Hepatic stellate cell (primary cell): ENCODE data around the gene CFAP299.

Experiments
- DNase-seq: peaks from one replicate; pipeline ENCODE4 v3.0.0; 2011; ENCODE audit warnings: low spot score

Gene CFAP299

GRCh38 chr4:80839792-80840191 is 504.3 kb downstream of the CFAP299 start:
- DNase-seq = no peak

- no peak for DNase-seq
These were observed 504.9 kb downstream of the CFAP299 start for GRCh38 chr4:80840396-80840795.

DNA sequence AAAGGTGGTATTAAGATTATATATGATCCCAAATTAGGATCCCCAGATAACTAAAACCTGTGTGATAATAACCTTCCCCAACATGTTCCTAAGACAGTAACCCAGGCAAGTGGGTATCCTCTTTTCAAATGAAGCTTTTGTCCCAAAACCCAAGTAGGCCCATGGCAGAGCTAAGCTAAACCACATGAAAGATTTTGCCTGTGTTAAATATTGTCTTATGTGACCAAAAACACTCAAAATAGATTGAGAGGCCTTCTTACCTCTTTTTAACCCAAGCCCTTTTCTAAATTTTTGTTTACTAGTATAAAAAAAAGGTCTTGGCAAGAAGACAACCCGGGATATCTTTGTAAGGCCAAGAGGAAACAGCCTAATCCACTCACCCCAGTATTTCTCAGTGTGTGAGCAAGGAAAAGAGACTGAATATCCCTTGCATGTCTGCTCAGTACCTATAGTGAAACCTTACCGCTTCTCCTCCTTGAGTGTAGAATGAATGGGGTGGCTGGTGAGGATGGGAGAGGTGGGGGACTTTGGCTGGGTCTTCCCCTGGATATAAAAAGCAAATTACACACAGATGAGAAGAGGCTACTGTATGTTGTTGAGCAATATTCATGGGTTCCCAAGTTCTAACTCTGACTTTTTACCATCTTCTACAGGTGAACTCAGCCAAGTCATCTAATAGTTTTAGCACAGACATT is 506.2 kb downstream of the CFAP299 start:
- no peak for DNase-seq

DNA sequence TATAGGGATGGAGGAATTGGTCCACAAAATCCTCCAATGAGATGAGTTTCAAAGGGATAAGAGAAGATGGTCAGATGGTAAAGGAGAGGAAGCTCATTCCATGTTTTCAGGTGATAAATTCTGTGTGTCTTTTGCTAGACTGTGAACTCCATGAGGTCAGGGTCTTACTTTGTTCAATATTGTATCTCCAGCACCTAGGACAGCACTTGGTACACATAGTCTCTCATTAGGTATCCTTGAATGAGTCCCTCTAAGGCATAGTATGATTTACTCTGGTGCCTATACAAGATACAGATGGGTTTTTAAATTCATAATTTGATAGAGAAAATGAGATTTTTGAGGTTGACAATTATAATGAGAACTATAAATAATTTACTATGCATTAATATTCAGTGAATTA is 510.7 kb downstream of the CFAP299 start:
- no peak for DNase-seq

- no peak for DNase-seq
These were observed 516.5 kb downstream of the CFAP299 start for GRCh38 chr4:80852061-80852460.

- no peak for DNase-seq
These were observed 538.0 kb downstream of the CFAP299 start for GRCh38 chr4:80873571-80873970.

DNA sequence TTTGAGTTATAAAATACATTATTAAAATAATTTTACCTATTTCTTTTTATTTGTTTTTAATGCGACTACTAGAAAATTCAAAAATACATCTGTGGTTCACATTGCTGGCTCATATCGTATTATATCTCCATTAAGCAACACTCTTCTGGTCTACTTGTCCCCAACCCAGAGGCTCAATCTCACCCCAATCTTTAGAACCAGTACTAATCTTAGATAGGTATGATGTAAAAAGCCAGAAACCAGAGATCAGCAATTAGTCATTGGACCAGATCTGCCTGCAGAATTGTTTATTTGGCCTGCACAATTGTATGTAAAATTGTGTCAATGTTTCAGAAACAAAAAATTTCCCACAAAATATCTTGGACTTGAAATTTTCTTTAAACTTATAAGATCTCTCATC is 539.4 kb downstream of the CFAP299 start:
- DNase-seq = no peak

DNA sequence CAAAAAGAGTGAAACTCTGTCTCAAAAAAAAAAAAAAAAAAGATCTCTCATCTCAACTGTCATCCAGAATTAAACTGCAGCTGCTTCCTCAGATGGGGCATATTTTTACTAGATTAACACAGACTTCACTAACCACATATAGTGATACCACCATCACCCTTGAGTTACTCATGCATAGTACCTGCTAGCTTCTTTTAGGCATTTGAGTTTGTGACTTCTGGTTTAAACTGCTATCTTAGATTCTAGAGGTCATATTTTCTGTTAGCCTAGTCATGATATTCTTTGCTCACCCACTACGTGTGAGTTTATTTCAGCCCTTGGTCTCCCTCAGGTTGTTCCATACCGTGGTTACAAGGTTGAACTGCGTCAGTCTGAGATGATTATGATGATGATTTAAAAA is 540.1 kb downstream of the CFAP299 start:
- no peak for DNase-seq

DNA sequence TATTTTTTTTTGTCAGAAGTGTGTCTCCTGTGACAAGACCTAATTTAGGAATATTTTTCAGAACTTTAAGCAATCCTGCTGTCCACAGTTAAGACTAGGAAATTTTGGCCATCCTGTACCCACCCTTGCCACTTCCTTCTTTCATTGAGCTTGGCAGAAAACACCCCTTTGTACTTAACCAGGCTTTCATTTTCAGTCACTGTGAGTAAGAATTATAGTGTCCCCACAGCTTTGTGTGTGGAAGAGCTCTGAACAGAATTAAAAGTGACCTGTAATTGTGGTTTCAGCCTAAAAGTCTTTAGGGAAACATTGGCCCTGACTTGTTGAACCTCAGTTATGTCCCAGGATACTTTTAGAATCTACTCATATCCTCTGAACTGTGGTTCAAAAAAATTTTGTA is 541.3 kb downstream of the CFAP299 start:
- peak; percentile 5 for DNase-seq

DNA sequence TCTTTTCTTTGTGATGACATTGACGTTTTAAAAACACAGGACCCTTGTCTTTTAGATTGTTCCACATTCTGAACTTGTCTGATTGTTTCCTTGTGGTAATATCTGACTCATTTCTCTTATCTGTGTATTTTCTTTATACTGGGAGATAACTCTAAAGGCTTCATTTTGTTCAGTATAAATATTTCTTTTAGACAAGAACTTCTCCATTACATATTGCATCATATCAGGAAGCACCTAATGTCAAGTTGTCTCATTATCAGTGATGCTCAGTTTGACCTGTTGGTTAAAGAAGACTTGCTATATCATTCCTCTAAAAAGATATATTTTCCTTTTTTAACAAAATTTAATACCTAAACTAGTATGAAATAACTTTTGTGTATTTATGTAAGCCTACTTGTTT is 542.7 kb downstream of the CFAP299 start:
- DNase-seq = peak; percentile 2

DNA sequence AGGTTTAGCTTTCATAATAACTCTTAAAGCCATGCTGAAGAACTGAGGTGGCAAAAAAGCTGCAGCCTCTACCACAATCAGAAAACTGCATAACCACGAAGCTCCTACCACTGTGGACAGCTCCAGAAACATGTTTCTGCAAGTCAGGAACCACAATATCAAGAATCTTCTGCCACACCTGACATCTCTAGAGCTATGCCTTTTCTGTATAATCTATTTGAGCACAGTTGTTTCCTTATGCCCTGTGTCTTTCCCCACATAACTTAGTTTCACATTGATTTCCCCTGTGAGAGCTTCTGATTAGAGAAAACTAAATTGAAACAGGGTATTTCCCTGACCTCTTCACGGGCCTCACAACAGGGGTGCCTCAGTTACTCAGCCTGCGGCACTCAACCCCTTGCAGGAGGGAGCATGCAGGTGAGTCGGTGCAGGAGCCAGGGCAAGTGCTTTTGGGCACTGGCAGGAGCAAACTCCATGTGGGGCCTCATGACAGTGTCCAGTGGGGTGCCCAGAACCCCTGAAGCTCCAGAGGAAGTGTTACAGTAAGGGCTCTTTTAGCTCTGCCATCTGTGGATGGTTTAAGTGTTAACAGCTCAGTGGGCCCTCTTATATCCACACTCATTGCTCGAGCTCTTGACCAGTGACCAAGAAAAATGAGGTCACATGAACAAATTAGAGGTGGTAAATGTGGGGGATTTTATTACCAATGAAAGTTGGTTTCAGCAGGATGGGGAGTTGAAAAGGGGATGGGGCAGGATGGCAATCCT is 562.2 kb downstream of the CFAP299 start:
- DNase-seq = no peak

GRCh38 chr4:80900908-80901307 is 565.4 kb downstream of the CFAP299 start:
- DNase-seq = no peak

DNA sequence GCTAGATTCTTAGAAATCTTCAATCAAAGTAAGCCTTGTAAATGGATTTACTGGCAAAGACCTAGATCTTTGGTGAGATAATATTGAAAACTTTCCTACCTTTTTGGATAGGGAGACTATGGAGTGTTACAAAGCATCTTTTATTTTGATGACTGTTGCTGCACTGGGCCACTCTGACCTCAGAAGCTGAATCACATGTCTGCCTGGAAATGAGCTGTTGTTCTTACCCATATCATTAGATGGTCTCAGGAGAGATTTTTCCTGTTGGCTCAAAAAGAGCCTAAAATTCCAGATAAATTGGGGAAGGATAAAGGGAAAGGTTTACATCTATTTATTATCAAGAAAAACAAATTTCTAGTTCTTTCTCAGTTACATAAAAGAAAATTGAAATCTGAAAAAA is 567.5 kb downstream of the CFAP299 start:
- DNase-seq = no peak

- DNase-seq = no peak
These were observed 574.4 kb downstream of the CFAP299 start for GRCh38 chr4:80909938-80910337.

DNA sequence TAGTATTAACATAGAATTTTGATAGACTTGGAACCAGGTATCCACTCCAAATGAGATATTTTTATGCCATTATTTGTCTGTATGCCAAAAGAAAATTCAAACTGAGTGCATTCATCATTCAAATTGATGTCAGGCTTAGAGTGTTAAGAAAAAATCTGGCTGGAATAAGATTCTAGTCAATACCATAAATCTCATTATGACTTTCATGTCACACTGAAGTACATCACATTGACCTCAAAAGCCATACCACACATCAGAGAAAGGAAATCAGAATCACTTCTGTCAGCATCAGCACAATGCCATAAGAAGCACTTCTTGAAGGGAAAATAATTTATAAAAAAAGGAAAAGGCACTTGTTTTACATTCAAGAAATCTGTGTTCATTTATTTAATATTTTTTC is 575.9 kb downstream of the CFAP299 start:
- no peak for DNase-seq

DNA sequence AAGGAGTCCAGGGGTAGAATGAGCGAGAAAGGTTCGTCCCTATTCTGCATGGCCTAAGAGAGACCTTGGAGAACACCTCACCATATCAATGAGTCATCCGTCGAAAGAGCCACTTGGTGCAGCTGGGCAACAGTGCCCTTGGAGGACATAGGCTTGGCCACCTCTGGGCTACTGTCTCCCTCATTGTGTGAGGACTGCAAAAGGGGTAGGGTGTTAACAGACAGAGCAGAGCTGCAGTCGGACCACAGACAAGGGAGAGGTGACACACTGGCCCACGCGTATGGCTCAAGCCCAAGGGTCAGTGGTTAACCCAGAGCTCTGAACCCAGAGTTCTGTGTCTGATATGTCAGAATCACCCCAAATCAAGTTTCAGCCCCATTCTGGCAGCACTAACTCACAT is 576.8 kb downstream of the CFAP299 start:
- DNase-seq = no peak

DNA sequence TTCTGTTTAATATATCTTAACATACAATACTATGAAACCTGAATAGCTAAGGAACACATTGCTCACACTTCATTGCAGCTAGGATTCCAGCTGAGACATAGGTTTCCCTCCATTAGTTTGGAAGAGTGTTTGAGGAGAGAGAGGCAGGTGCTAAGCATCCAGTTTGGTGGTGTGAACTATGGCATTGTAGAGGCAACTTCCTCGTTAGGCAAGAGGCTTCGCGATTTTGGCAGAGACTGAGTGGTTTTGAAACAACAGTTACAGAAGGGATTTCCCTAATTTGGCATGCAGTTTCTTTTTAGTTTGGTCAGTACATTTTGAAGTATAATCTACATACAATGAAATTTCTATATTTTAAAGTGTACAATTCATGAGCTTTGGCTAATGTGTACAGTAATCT is 577.9 kb downstream of the CFAP299 start:
- DNase-seq = no peak

- no peak for DNase-seq
These were observed 581.2 kb downstream of the CFAP299 start for GRCh38 chr4:80916770-80917169.

DNA sequence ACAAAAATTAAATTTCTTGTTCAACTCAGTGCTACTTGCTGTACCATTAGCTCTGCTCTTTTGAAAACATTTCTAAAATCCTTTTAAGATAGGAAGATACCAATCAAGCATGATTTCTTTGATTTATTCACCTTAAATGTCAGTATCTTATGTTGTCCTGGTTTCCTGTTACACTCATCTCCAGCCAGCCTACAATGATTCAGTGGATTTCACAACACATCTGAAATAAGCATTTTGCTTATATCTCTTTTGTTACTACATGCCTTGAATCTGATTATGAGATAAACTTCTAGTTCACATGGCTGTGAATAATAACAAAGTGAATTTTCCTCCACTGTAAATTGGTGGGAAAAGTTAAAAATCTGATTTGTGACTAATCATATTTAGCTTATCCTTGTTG is 582.5 kb downstream of the CFAP299 start:
- no peak for DNase-seq

DNA sequence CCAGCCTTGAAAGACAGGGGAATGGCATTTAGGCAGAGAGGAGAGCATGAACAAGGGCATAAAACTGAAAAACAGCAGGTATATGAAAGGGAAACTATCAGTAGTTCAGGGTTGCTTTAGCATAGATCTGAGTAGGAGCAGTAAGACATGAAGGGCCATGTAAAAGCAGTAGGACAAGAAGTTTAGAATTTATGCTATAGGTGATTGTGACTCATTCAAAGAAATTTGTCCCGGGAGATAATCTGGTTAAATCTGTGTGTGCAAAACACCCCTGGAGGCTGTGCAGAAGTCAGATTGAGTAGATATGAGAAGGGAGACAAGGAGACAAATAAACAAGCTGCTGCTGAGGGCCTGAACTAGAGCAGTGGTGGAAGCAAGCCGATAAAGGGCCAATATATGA is 585.9 kb downstream of the CFAP299 start:
- no peak for DNase-seq

DNA sequence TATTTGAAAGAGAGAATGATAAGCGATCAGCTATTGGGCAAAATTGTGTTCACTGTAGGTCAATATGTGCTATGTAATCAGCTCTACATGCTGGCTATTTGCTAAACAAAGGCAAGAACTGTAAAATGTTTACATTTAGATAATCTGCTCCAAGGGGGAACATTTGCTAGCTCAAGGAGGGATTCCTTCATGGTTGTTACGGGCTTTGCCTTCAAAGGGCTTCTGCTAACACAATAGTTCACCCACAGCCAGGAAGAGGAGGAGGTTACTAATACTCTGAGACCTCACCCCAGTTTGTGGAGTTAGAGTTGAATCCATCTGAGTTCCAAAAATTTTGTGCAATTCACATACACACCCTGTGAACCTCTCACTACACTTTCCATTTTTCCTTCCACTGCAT is 587.4 kb downstream of the CFAP299 start:
- DNase-seq = no peak

DNA sequence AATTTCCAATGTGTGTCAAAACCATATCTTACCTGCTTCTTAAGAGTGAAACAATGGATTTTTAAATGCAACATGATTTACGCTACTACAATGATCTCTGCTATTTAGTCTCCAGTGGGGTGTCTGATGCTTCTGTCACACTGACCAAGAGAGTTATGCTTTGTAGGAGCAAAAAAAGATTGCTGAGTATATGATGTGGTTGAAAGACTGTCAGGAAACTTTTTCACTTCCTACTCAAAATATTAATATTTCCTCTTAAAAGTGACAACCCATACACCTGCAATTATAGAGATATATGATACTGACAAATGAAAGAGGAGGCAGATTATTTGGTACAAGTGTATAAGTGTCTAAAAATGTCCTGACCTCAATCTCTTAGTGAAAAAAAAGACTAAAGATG is 589.8 kb downstream of the CFAP299 start:
- no peak for DNase-seq

DNA sequence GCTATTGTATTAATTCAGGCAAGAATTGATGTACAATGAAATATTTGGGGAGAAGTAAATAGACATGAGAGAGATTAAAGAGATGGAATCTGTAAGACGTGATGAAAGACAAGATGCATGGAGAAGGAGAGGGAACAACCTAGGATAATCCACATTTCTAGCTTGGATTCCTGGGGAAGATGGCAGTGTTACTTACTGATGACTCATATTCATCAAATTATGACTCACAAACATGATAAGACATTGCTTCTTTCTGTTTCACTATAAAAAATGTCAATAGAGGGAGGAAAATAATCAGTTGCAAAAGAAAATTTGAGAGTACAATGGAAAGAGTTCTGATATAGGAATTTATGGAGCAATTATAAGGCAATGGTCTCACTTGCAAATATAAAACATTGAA is 590.9 kb downstream of the CFAP299 start:
- DNase-seq = peak; percentile 2

- DNase-seq = no peak
These were observed 591.4 kb downstream of the CFAP299 start for GRCh38 chr4:80926891-80927290.
